GM18867 (cell line): ENCODE data around the gene TAF10.

Source experiments
- ATAC-seq: cut with Tn5 transposase; IDR thresholded peaks from one replicate; pipeline ENCODE4 v1.9.1; 2021; ENCODE audit warnings: mild to moderate bottlenecking, moderate library complexity; ENCODE audit not compliant: unreplicated experiment

TAF10 gene

GRCh38 chr11:6625832-6626420, 13.9 kb upstream of the TAF10 start:
- no peak for ATAC-seq

GRCh38 chr11:6625156-6625831, 13.3 kb upstream of the TAF10 start:
- ATAC-seq: no peak

GRCh38 chr11:6623391-6624363, 11.7 kb upstream of the TAF10 start:
- no peak for ATAC-seq

GRCh38 chr11:6622261-6623171, 10.5 kb upstream of the TAF10 start:
- no peak for ATAC-seq

GRCh38 chr11:6621711-6622211, 9.7 kb upstream of the TAF10 start:
- ATAC-seq: no peak

- no peak for ATAC-seq
These were observed 8.6 kb upstream of the TAF10 start for GRCh38 chr11:6620636-6621035.

- peak; percentile 99 for ATAC-seq
These were observed 7.2 kb upstream of the TAF10 start, which contains the start of gene TPP1 for GRCh38 chr11:6619004-6619745. Gene TPP1, minus strand, starts transcription at chr11:6619422. Its CDS starts 22 bp downstream, at chr11:6619400.

- peak; percentile 11 for ATAC-seq
These were observed 6.3 kb upstream of the TAF10 start for GRCh38 chr11:6618117-6619003.

- no peak for ATAC-seq
These were observed 5.3 kb upstream of the TAF10 start for GRCh38 chr11:6617315-6617781.

GRCh38 chr11:6616596-6617250, 4.7 kb upstream of the TAF10 start:
- ATAC-seq: no peak

GRCh38 chr11:6615882-6616585, 4.0 kb upstream of the TAF10 start:
- no peak for ATAC-seq

- no peak for ATAC-seq
These were observed 3.0 kb upstream of the TAF10 start for GRCh38 chr11:6615046-6615445.

GRCh38 chr11:6614446-6614845, 2.4 kb upstream of the TAF10 start:
- ATAC-seq: no peak

GRCh38 chr11:6613496-6613895, 1.5 kb upstream of the TAF10 start:
- no peak for ATAC-seq

- no peak for ATAC-seq
These were observed 128 bp downstream of the TAF10 start for GRCh38 chr11:6611963-6612212.

GRCh38 chr11:6611092-6611962, 689 bp downstream of the TAF10 start:
- ATAC-seq: peak; percentile 16

GRCh38 chr11:6610591-6610990, 1.4 kb downstream of the TAF10 start:
- ATAC-seq: no peak
